H1 (cell line): ENCODE data around the gene CCDC88C. TPM values are rescaled to one million over a fixed set of nuclear protein-coding genes. Genes with fewer than 3 reads are reported as not detected.

ENCODE experiments used
- CBX8 ChIP-seq: fragments of 300-800, 300-1000 bp; sonication (generic); IDR thresholded peaks from 2 replicates; pipeline ENCODE4 v1.7.1; 2016; ENCODE audit warnings: low read depth, low read length, borderline replicate concordance
- SAP30 ChIP-seq: fragments of 300-600 bp; sonication (generic); IDR thresholded peaks from 2 replicates; pipeline ENCODE4 v1.7.1; 2012; ENCODE audit warnings: low read length, moderate library complexity, mild to moderate bottlenecking, inconsistent platforms; ENCODE audit not compliant: insufficient read depth, insufficient replicate concordance
- polyA plus RNA-seq, 7 experiments: library from polyadenylated mRNA; depleted of rRNA in 3 of 7; stranded (reverse) in 5 of 7; unstranded in 2 of 7; fragments of >200 nt in 5 of 7; fragments of 200-250 nt in 2 of 7; gene quantifications; 1 replicate in 5 of 7; 2 replicates in 1 of 7; 4 replicates in 1 of 7; pipeline versions ENCODE4 v1.2.1 to v1.2.3, GENCODE V29; 2011 to 2013; ENCODE audit warnings: missing spikeins in 2 of 7, mixed read lengths in 2 of 7
- total RNA-seq: library from RNA; stranded (reverse); fragmentation: NEBNext Ultra II Directional; extraction: Animal tissue kit (Norgen Biotek cat#: 25700); gene quantifications from 2 replicates; pipeline ENCODE4 v1.2.1, GENCODE V29; 2021

Gene CCDC88C
- total and polyA plus RNA-seq, 2 of the 8 experiments (the other 6 are each of a cell fraction or from before 2014, with no cell fraction given) = 10.3 to 57.7 TPM

GRCh38 chr14:91374879-91375702 is 42.5 kb downstream of the CCDC88C start (continued):
- TF ChIP-seq CBX8 (no peak), SAP30 (no peak)
